Endothelial cell (in vitro differentiated cells): ENCODE data around the gene TBL3. TPM values are rescaled to one million over a fixed set of nuclear protein-coding genes. Genes with fewer than 3 reads are reported as not detected.

ENCODE experiments used
- DNase-seq: peaks from one replicate; pipeline ENCODE4 v3.0.0; 2021; ENCODE audit warnings: low spot score
- H3K27ac Mint-ChIP-seq: one replicate; pipeline ENCODE4 v1.8.0; 2021; ENCODE audit warnings: mixed read lengths, inconsistent platforms; ENCODE audit not compliant: unreplicated experiment
- H3K27me3 Mint-ChIP-seq: one replicate; pipeline ENCODE4 v1.8.0; 2021; ENCODE audit warnings: mild to moderate bottlenecking, moderate library complexity, mixed read lengths, inconsistent platforms; ENCODE audit not compliant: unreplicated experiment
- H3K36me3 Mint-ChIP-seq: one replicate; pipeline ENCODE4 v1.8.0; 2021; ENCODE audit warnings: mild to moderate bottlenecking, low read depth, mixed read lengths, inconsistent platforms; ENCODE audit not compliant: unreplicated experiment
- H3K4me1 Mint-ChIP-seq: one replicate; pipeline ENCODE4 v1.8.0; 2021; ENCODE audit warnings: mild to moderate bottlenecking, mixed read lengths, inconsistent platforms; ENCODE audit not compliant: unreplicated experiment
- H3K4me3 Mint-ChIP-seq: one replicate; pipeline ENCODE4 v1.8.0; 2021; ENCODE audit warnings: mild to moderate bottlenecking, mixed read lengths, inconsistent platforms; ENCODE audit not compliant: unreplicated experiment
- H3K9me3 Mint-ChIP-seq: one replicate; pipeline ENCODE4 v1.8.0; 2021; ENCODE audit warnings: mixed read lengths, inconsistent platforms; ENCODE audit not compliant: unreplicated experiment
- total RNA-seq: library from RNA; stranded (reverse); fragmentation: NEBNext Ultra II Directional; extraction: Animal tissue kit (Norgen Biotek cat#: 25700); gene quantifications from one replicate; pipeline ENCODE4 v1.2.1, GENCODE V29; 2021; ENCODE audit not compliant: unreplicated experiment
- TF ChIP-seq, protein P1 (sequence below): fragments of 200-600 bp; sonication (generic); IDR thresholded peaks from one replicate; pipeline ENCODE4 v1.5.0; 2021; ENCODE audit warnings: antibody characterized with exemption; ENCODE audit not compliant: unreplicated experiment

Gene TBL3
- total RNA-seq, 1 donor from 2014 or later: 25.0 TPM

DNA sequence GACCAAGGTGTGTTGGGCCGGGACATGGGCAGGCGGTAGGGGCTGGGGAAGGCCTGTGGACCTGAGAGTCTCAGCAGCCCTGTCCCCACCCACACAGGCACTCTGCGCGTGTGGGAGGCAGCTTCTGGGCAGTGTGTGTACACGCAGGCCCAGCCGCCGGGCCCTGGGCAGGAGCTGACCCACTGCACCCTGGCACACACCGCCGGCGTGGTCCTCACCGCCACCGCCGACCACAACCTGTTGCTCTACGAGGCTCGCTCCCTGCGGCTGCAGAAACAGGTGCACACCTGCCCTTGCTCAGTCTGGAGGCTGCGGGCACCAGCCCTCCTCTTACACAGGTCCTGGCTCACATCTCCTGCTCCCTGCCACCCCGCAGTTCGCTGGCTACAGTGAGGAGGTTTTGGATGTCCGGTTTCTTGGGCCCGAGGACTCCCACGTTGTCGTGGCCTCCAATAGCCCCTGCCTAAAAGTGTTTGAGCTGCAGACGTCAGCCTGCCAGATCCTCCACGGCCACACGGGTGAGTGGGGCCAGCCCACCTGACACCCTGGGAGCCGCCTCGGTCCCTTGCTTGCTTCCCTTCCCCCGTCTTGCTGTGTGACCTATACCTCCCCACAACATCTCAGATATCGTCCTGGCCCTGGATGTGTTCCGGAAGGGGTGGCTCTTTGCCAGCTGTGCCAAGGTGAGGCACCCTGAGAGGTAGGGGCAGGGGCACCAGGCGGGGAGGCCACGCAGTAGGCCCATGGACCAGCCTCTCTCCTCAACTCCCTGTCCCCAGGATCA, 3.8 kb downstream of the TBL3 start:
- H3K27me3 Mint-ChIP-seq: peaks cover 12% of the 10 kb centered on the region
- no peaks in the 10 kb centered on the region for H3K9me3 Mint-ChIP-seq
- H3K36me3 Mint-ChIP-seq: no peaks in the 10 kb centered on the region
- peaks cover 12% of the 10 kb centered on the region for H3K4me1 Mint-ChIP-seq
- TF ChIP-seq, protein P1, sequence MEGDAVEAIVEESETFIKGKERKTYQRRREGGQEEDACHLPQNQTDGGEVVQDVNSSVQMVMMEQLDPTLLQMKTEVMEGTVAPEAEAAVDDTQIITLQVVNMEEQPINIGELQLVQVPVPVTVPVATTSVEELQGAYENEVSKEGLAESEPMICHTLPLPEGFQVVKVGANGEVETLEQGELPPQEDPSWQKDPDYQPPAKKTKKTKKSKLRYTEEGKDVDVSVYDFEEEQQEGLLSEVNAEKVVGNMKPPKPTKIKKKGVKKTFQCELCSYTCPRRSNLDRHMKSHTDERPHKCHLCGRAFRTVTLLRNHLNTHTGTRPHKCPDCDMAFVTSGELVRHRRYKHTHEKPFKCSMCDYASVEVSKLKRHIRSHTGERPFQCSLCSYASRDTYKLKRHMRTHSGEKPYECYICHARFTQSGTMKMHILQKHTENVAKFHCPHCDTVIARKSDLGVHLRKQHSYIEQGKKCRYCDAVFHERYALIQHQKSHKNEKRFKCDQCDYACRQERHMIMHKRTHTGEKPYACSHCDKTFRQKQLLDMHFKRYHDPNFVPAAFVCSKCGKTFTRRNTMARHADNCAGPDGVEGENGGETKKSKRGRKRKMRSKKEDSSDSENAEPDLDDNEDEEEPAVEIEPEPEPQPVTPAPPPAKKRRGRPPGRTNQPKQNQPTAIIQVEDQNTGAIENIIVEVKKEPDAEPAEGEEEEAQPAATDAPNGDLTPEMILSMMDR: no peak
- H3K4me3 Mint-ChIP-seq: no peak overlapping the region
- DNase-seq: no peak
- H3K27ac Mint-ChIP-seq: no peak overlapping the region

DNA sequence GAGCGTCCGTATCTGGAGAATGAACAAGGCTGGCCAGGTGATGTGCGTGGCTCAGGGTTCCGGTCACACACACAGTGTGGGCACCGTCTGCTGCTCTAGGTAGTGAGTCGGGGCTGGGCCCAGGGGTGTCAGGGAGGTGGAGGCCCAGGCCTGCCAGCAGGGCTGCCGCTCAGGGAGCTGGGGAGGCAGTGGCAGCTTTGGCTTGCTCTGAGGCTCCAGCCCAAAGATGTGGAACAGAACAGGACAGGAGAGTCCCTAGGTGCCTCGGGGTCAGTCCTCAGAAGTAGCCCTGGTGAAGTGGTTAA, 4.3 kb downstream of the TBL3 start:
- Mint-ChIP-seq H3K36me3 (no peaks in the 10 kb centered on the region), H3K27ac (no peak overlapping the region), H3K4me3 (no peak overlapping the region), H3K9me3 (no peaks in the 10 kb centered on the region), H3K27me3 (peaks cover 13% of the 10 kb centered on the region), H3K4me1 (peaks cover 12% of the 10 kb centered on the region)
- no peak for DNase-seq
- TF ChIP-seq, protein P1: no peak

DNA sequence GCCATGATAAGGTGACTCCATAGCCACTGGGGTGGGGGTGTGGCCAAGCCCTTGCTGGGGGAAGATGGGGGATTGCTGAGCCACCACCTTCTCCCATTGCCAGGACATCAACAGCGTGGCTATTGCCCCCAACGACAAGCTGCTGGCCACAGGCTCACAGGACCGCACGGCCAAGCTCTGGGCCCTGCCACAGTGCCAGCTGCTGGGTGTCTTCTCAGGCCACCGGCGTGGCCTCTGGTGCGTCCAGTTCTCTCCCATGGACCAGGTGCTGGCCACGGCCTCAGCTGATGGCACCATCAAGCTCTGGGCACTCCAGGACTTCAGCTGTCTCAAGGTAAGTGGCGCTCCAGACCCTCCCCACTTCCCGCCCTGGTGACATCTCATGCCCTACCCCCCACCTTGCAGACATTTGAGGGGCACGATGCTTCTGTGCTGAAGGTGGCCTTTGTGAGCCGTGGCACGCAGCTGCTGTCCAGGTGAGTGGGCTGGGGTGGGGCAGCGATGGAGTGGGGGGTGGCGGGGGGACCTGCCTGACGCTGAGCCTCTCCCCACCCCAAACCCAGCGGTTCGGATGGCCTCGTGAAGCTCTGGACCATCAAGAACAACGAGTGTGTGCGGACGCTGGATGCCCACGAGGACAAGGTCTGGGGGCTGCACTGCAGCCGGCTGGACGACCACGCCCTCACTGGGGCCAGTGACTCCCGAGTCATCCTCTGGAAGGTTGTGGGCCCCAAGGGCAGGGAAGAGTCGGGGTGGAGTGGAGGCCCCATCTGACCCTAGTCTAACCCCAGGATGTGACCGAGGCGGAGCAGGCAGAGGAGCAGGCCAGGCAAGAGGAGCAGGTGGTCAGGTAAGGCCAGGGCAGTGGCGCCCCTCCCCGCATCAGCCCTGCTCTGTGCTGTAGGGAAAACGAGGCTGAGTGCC, 5.4 kb downstream of the TBL3 start:
- Mint-ChIP-seq H3K36me3 (no peaks in the 10 kb centered on the region), H3K27ac (no peak overlapping the region), H3K4me3 (no peak overlapping the region), H3K4me1 (peaks cover 9% of the 10 kb centered on the region), H3K9me3 (no peaks in the 10 kb centered on the region), H3K27me3 (peaks cover 18% of the 10 kb centered on the region)
- no peak for DNase-seq
- TF ChIP-seq, protein P1: no peak

DNA sequence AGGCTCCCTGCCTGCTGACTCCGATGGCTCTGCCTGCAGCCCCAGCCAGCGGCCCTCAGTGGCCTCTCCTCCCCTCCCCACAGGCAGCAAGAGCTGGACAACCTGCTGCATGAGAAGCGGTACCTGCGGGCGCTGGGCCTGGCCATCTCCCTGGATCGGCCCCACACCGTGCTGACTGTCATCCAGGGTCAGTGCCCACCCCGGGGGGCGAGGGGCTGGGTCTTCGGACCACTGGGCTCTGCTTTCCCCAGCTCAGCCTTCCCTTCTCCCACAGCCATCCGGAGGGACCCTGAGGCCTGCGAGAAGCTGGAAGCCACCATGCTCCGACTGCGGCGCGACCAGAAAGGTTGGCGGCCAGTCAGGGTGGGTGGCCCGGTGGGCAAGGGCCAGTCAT, 6.0 kb downstream of the TBL3 start:
- TF ChIP-seq, protein P1: no peak
- Mint-ChIP-seq H3K9me3 (no peaks in the 10 kb centered on the region), H3K27me3 (peaks cover 24% of the 10 kb centered on the region), H3K36me3 (no peaks in the 10 kb centered on the region), H3K4me1 (peaks cover 8% of the 10 kb centered on the region), H3K4me3 (no peak overlapping the region), H3K27ac (no peak overlapping the region)
- no peak for DNase-seq
